NCI-H187 (cell line): Measurements from ENCODE around the gene SLC25A48.
"Not testable (repeated sequence)": the region's sequence is repeated elsewhere in the genome, so short reads cannot be mapped to it uniquely, and the experiment has no call there.

Experiments
- DNase-seq, 2 experiments: peaks; one replicate each; lab custom pipeline; 2025; lab: John Stamatoyannopoulos, UW

SLC25A48 gene

GRCh38 chr5:135857630-135858311, 23.3 kb downstream of the SLC25A48 start:
- no peak for DNase-seq

- DNase-seq = not testable (repeated sequence)
These were observed 24.7 kb downstream of the SLC25A48 start for GRCh38 chr5:135859186-135859585.

GRCh38 chr5:135859641-135860040, 25.2 kb downstream of the SLC25A48 start:
- no peak for DNase-seq

- DNase-seq = no peak
These were observed 27.2 kb downstream of the SLC25A48 start for GRCh38 chr5:135861641-135862040.

- no peak for DNase-seq
These were observed 27.6 kb downstream of the SLC25A48 start for GRCh38 chr5:135862086-135862485.

GRCh38 chr5:135862744-135863143, 28.3 kb downstream of the SLC25A48 start:
- DNase-seq = no peak

GRCh38 chr5:135864503-135865435, 30.3 kb downstream of the SLC25A48 start:
- DNase-seq = no peak

- no peak for DNase-seq
These were observed 31.6 kb downstream of the SLC25A48 start for GRCh38 chr5:135866016-135866415.

GRCh38 chr5:135867599-135867998, 33.1 kb downstream of the SLC25A48 start:
- no peak for DNase-seq

GRCh38 chr5:135868681-135869080, 34.2 kb downstream of the SLC25A48 start:
- no peak for DNase-seq

GRCh38 chr5:135869276-135869675, 34.8 kb downstream of the SLC25A48 start:
- DNase-seq = no peak

GRCh38 chr5:135869935-135870334, 35.5 kb downstream of the SLC25A48 start:
- no peak for DNase-seq

GRCh38 chr5:135871268-135871915, 36.9 kb downstream of the SLC25A48 start:
- DNase-seq = no peak

- DNase-seq = no peak
These were observed 39.4 kb downstream of the SLC25A48 start for GRCh38 chr5:135873831-135874230.

- no peak for DNase-seq
These were observed 40.0 kb downstream of the SLC25A48 start for GRCh38 chr5:135874461-135874860.

GRCh38 chr5:135875567-135875966, 41.1 kb downstream of the SLC25A48 start:
- no peak for DNase-seq

GRCh38 chr5:135876146-135876545, 41.7 kb downstream of the SLC25A48 start:
- no peak for DNase-seq

- no peak for DNase-seq
These were observed 43.2 kb downstream of the SLC25A48 start for GRCh38 chr5:135877570-135878155.

GRCh38 chr5:135878156-135878620, 43.7 kb downstream of the SLC25A48 start:
- DNase-seq = no peak

GRCh38 chr5:135879591-135879990, 45.1 kb downstream of the SLC25A48 start:
- no peak for DNase-seq

GRCh38 chr5:135880278-135880677, 45.8 kb downstream of the SLC25A48 start:
- no peak for DNase-seq

- no peak for DNase-seq
These were observed 46.3 kb downstream of the SLC25A48 start for GRCh38 chr5:135880801-135881200.
